Uterus (tissue), 2 donors: Measurements from ENCODE around the gene TMEM200B.

Source experiments
- CTCF ChIP-seq, 4 experiments: fragments of 200-600 bp in 2 of 4; fragments of 450-650 bp in 2 of 4; sonication (generic) in 2 of 4; IDR thresholded peaks; one replicate each; pipeline ENCODE4 v1.5.1; 2016 to 2019; ENCODE audit warnings: antibody characterized with exemption in 4 of 4, mild to moderate bottlenecking in 2 of 4, moderate library complexity in 1 of 4
- POLR2A ChIP-seq, 2 donors: fragments of 450-650 bp; IDR thresholded peaks; one replicate each; pipeline ENCODE4 v1.6.1; 2016; ENCODE audit warnings: antibody characterized with exemption in 2 of 2, mild to moderate bottlenecking in 1 of 2, moderate library complexity in 1 of 2

GRCh38 chr1:29172415-29172939 is 48.8 kb upstream of the TMEM200B start:
- TF ChIP-seq POLR2A (IDR thresholded peaks at IDR 0.05) (no peak), CTCF (IDR thresholded peaks at IDR 0.05) (no peak)
